Retinal pigment epithelial cell (primary cell): ENCODE data around the gene SLC25A46.
A peak's percentile ranks its signal among the peaks of the same experiment; 100 is the strongest.
"Not testable (repeated sequence)": the region's sequence is repeated elsewhere in the genome, so short reads cannot be mapped to it uniquely, and the experiment has no call there.

Experiments
- DNase-seq: peaks from one replicate; pipeline ENCODE4 v3.0.0-alpha.2; 2010; ENCODE audit warnings: low read depth
- H3K4me3 ChIP-seq: 2 replicates; pipeline ENCODE4 v1.5.1; 2011; ENCODE audit warnings: mild to moderate bottlenecking, low read length, control low read depth, moderate library complexity
- CTCF ChIP-seq: conservative IDR thresholded peaks from 2 replicates; pipeline ENCODE4 v1.5.1; 2011; ENCODE audit warnings: low read depth, low read length, control low read depth, inconsistent platforms

The SLC25A46 gene

GRCh38 chr5:110716247-110717245, 22.3 kb upstream of the SLC25A46 start:
- no peak for DNase-seq
- no peak overlapping the region for H3K4me3 ChIP-seq
- TF ChIP-seq CTCF, result no peak

GRCh38 chr5:110718311-110718710, 20.5 kb upstream of the SLC25A46 start:
- no peak for TF ChIP-seq CTCF
- no peak for DNase-seq
- H3K4me3 ChIP-seq, result no peak overlapping the region

GRCh38 chr5:110726249-110727024, 12.4 kb upstream of the SLC25A46 start, which contains the start of gene TMEM232:
TSS of gene TMEM232 (minus strand) at chr5:110726671. CDS start at chr5:110667352, 59,319 bp downstream.
- peak within 1 kb of the TSS; percentile 69 for H3K4me3 ChIP-seq
- TF ChIP-seq CTCF, result no peak
- DNase-seq, result peak; percentile 48

- peak; percentile 15 for TF ChIP-seq CTCF
- DNase-seq, result no peak
- H3K4me3 ChIP-seq, result peak overlapping the region; percentile 69
These were observed 11.8 kb upstream of the SLC25A46 start for GRCh38 chr5:110727025-110727314.

GRCh38 chr5:110731499-110731898, 7.3 kb upstream of the SLC25A46 start:
- not testable (repeated sequence) for H3K4me3 ChIP-seq, DNase-seq

GRCh38 chr5:110734101-110734500, 4.7 kb upstream of the SLC25A46 start:
- no peak for DNase-seq
- no peak overlapping the region for H3K4me3 ChIP-seq
- no peak for TF ChIP-seq CTCF

- DNase-seq, result no peak
- no peak for TF ChIP-seq CTCF
- no peak overlapping the region for H3K4me3 ChIP-seq
These were observed 3.3 kb upstream of the SLC25A46 start for GRCh38 chr5:110735556-110735955.
